ENCODE results near the gene RPS6KC1.

GRCh38 chr1:213067352-213067751, 16.3 kb downstream of the RPS6KC1 start:
- TF ChIP-seq CTCF (conservative IDR thresholded peaks at IDR 0.05; ENCODE audit: low read length) = no peak
- no peak for TF ChIP-seq EZH2phosphoT487 (IDR thresholded peaks at IDR 0.05; ENCODE audit: borderline replicate concordance, low read depth, low read length)
